Measurements from ENCODE around the gene SH3PXD2B.
"Not testable (repeated sequence)": the region's sequence is repeated elsewhere in the genome, so short reads cannot be mapped to it uniquely, and the experiment has no call there.

Gene SH3PXD2B

GRCh38 chr5:172485511-172486202 is 31.3 kb upstream of the SH3PXD2B start:
- DNase-seq (ENCODE audit: low read depth in 3 of 3): no peak

DNA sequence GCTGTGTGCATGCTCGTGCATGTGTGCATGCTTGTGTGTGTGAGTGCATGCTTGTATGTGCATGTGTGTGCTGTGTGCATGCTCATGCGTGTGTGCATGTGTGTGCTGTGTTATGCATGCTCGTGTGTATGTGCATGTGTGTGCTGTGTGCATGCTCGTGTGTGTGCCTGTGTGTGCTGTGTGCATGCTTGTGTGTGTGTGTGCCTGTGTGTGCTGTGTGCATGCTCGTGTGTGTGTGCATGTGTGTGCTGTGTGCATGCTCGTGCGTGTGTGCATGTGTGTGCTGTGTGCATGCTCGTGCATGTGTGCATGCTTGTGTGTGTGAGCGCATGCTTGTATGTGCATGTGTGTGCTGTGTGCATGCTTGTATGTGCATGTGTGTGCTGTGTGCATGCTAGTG is 30.3 kb upstream of the SH3PXD2B start:
- DNase-seq (ENCODE audit: low read depth in 3 of 3): no peak

DNA sequence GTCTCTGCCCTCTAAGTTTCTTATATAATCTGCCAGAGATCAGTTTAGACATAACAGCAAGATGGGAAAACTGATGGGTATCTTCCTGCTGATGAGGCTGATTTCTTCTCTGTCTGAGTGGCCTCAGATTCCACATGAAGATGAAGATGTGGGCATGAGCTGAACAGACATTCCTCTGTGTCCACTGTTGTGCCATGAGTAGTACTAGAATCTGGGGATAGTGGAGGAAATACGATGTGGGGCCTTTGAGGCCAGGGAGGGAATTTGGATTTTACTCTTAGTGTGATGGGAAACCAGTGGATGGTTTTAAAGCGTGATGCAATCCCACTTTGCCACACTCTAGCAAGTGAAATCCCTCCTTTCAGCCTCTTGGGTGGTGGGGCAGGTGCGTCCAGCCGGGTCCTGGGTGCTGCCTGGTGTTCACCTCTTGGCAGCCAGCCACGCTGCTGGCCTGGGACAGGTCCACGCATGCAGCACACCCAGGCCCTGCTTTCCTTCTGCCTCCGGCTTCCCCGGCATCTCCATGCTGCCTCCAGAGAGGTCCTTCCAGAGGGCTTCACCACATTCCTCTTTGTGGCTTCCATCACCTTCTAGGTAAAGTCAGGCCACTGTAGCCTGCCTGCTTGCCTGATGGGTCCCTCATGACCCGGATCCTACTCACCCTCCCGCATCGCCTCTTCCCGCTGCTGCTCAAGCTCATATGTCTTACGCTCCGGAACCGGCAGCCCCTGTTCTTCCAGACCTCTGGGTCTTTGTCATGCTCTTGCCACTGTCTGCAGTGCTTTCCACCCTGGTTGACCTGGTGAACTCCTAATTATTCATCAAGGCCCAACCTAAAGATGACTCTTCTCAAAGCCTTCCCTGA is 28.1 kb upstream of the SH3PXD2B start:
- no peak for DNase-seq (ENCODE audit: low read depth in 3 of 3)

GRCh38 chr5:172481011-172481800 is 26.9 kb upstream of the SH3PXD2B start:
- no peak for DNase-seq (ENCODE audit: low read depth in 3 of 3)

- no peak for DNase-seq (ENCODE audit: low read depth in 3 of 3)
Observed at GRCh38 chr5:172479784-172480115, 25.4 kb upstream of the SH3PXD2B start.

GRCh38 chr5:172479034-172479783 is 24.9 kb upstream of the SH3PXD2B start:
- peak; percentile 18 to 64 (median 40) for DNase-seq (ENCODE audit: low read depth in 3 of 3)

GRCh38 chr5:172478695-172479033 is 24.3 kb upstream of the SH3PXD2B start:
- not testable (repeated sequence) for DNase-seq (ENCODE audit: low read depth in 3 of 3)

- no peak for DNase-seq (ENCODE audit: low read depth in 3 of 3)
Observed at GRCh38 chr5:172478256-172478655, 23.9 kb upstream of the SH3PXD2B start.

GRCh38 chr5:172477466-172477865 is 23.1 kb upstream of the SH3PXD2B start:
- DNase-seq (ENCODE audit: low read depth in 3 of 3): no peak

DNA sequence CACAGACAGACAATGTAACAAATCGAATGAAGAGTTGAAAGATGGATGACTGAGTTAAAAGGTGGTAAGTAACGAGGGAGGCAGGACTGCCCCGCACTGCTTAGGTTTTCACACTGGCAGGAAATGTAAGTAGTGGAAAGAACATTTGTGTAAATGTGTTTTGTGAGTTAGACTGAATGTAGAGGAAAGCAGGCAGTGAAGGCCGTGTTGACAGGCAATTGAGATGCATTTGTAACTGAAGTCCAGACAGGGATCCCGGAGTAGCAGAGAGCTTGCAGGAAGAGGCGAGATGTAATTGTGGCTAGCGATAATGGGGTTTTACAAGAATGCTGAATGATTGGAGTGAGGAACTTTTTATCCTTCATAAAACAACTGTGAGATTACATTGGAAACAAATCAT is 20.0 kb upstream of the SH3PXD2B start:
- DNase-seq (ENCODE audit: low read depth in 3 of 3): no peak

GRCh38 chr5:172473427-172473826 is 19.1 kb upstream of the SH3PXD2B start:
- DNase-seq (ENCODE audit: low read depth in 3 of 3): no peak

DNA sequence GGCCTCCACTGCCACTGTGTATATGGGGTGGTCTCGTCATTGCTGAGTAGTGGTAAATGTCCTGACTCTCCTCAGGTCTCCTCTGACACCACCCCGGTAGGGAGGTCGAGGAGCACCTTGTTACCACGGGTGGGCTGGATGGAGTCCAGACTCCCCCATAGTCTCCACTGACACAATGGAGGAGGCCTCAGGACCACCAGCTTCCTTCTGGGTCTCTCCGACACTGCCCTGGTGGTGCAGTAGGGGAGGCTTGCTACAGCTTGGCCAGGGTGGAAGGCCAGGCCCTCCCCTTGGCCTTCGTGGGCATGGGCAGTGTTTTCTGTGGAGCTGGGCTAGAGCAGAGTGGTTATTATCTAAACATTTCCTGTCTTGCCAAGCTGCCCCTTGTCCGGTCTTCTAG is 15.4 kb upstream of the SH3PXD2B start:
- no peak for DNase-seq (ENCODE audit: low read depth in 3 of 3)

GRCh38 chr5:172466062-172466461 is 11.7 kb upstream of the SH3PXD2B start:
- DNase-seq (ENCODE audit: low read depth in 3 of 3): no peak

- no peak for DNase-seq (ENCODE audit: low read depth in 3 of 3)
Observed at GRCh38 chr5:172463031-172463430, 8.7 kb upstream of the SH3PXD2B start.

DNA sequence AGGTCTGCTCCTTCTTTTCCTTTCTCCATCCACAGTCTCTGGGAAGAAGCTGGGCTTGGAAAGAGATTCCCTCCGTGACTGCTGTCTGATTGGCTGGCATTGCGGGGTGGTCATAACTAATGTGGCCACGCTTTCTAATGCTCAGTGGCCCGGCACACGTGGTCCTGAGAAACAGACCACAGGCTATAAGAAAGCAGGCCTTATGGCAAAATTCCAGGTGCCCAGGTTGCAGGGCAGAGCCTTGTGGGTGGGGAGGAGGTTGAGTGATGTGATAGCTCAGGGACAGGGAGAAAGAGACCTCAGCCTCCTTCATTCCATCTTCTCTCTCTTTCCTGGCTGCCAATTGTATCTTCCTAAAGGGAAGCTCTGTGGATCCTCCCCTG is 5.4 kb upstream of the SH3PXD2B start:
- no peak for DNase-seq (ENCODE audit: low read depth in 3 of 3)

- no peak for DNase-seq (ENCODE audit: low read depth in 3 of 3)
Observed at GRCh38 chr5:172458976-172459782, 4.9 kb upstream of the SH3PXD2B start.

GRCh38 chr5:172456076-172456722 is 1.9 kb upstream of the SH3PXD2B start:
- no peak for DNase-seq (ENCODE audit: low read depth in 3 of 3)

GRCh38 chr5:172455511-172456061 is 1.3 kb upstream of the SH3PXD2B start:
- no peak for DNase-seq (ENCODE audit: low read depth in 3 of 3)

- no peak for DNase-seq (ENCODE audit: low read depth in 3 of 3)
Observed at GRCh38 chr5:172455087-172455381, 709 bp upstream of the SH3PXD2B start.

- DNase-seq (ENCODE audit: low read depth in 3 of 3): peak in 1 of 3 experiments; percentile 7
Observed at GRCh38 chr5:172453986-172454357, 353 bp downstream of the SH3PXD2B start.

Data from stimulated activated CD4-positive, alpha-beta T cell treated with anti-CD3 and anti-CD28 coated beads, TNF-alpha, amount 100 ng/mL, for 24 hours (primary cell).